ENCODE data around the gene CCNB2. TPM values are rescaled to one million over a fixed set of nuclear protein-coding genes. Genes with fewer than 3 reads are reported as not detected.

CCNB2 gene
- total RNA-seq, 5 donors from 2014 or later (not counting 1 experiment from before 2014, with no cell fraction given), result 0.46 to 1.5 (median 1.1) TPM

- Histone ChIP-seq H3K4me1 (ENCODE audit: control insufficient read depth in 1 of 2, extremely low read depth in 1 of 2, insufficient read depth in 2 of 2, low read length in 2 of 2) (no peaks in the 10 kb centered on the region), H3K27ac (ENCODE audit: low read length) (no peak overlapping the region), H3K9me3 (no peaks in the 10 kb centered on the region), H3K4me3 (ENCODE audit: control insufficient read depth in 1 of 2, extremely low read depth in 1 of 2, low read length in 1 of 2) (no peak overlapping the region), H3K36me3 (ENCODE audit: control insufficient read depth in 2 of 2, extremely low read depth in 1 of 2, insufficient read depth in 1 of 2, low read length in 1 of 2) (no peaks in the 10 kb centered on the region), H3K27me3 (replicated peaks in 1 of 2; ENCODE audit: control insufficient read depth in 2 of 2, extremely low read depth in 1 of 2, insufficient read depth in 2 of 2, low read length in 1 of 2) (no peaks in the 10 kb centered on the region)
- H3K4me1 Mint-ChIP-seq, result no peaks in the 10 kb centered on the region
- 100% methylated on average over 1 of the region's 2 CpGs for WGBS (ENCODE audit: insufficient coverage)
- ChIA-PET POLR2A (interaction anchor here in 1 of 2 donors (0.6 kb wide), 1 partner anchor 490 kb away, joined by 3 read pairs; no protein-coding TSS in a partner anchor), CTCF (interaction anchor here in 1 of 2 donors (0.6 kb wide), 1 partner anchor 307 kb away, joined by 3 read pairs; no protein-coding TSS in a partner anchor)
- no peaks in the 10 kb centered on the region for H3K27me3 Mint-ChIP-seq
- DNase-seq (no peak), ATAC-seq (replicated peaks in 1 of 4) (no peak)
- no peaks in the 10 kb centered on the region for H3K9me3 Mint-ChIP-seq
- H3K27ac Mint-ChIP-seq, result no peak overlapping the region
- no peak overlapping the region for H3K4me3 Mint-ChIP-seq
- H3K36me3 Mint-ChIP-seq, result no peaks in the 10 kb centered on the region
Measured at GRCh38 chr15:59150185-59150584, 45.2 kb downstream of the CCNB2 start.

- H3K27me3 ChIP-seq (replicated peaks in 1 of 2; ENCODE audit: control insufficient read depth in 2 of 2, extremely low read depth in 1 of 2, insufficient read depth in 2 of 2, low read length in 1 of 2), result no peaks in the 10 kb centered on the region
- Mint-ChIP-seq H3K27me3 (no peaks in the 10 kb centered on the region), H3K4me1 (no peaks in the 10 kb centered on the region), H3K27ac (no peak overlapping the region), H3K9me3 (no peaks in the 10 kb centered on the region), H3K4me3 (no peak overlapping the region), H3K36me3 (no peaks in the 10 kb centered on the region)
- no peaks in the 10 kb centered on the region for H3K9me3 ChIP-seq
- no peak for ATAC-seq (replicated peaks in 1 of 4)
- no peaks in the 10 kb centered on the region for H3K36me3 ChIP-seq (ENCODE audit: control insufficient read depth in 2 of 2, extremely low read depth in 1 of 2, insufficient read depth in 1 of 2, low read length in 1 of 2)
- ChIA-PET POLR2A (no interaction called here), CTCF (no interaction called here)
- H3K4me1 ChIP-seq (ENCODE audit: control insufficient read depth in 1 of 2, extremely low read depth in 1 of 2, insufficient read depth in 2 of 2, low read length in 2 of 2), result no peaks in the 10 kb centered on the region
- no peak overlapping the region for H3K4me3 ChIP-seq (ENCODE audit: control insufficient read depth in 1 of 2, extremely low read depth in 1 of 2, low read length in 1 of 2)
- 78% methylated on average over 2 of the region's 6 CpGs for WGBS (ENCODE audit: insufficient coverage)
- DNase-seq, result no peak
- no peak overlapping the region for H3K27ac ChIP-seq (ENCODE audit: low read length)
Measured at GRCh38 chr15:59152694-59153450, 47.9 kb downstream of the CCNB2 start.

- H3K36me3 ChIP-seq (ENCODE audit: control insufficient read depth in 2 of 2, extremely low read depth in 1 of 2, insufficient read depth in 1 of 2, low read length in 1 of 2), result no peaks in the 10 kb centered on the region
- H3K4me3 ChIP-seq (ENCODE audit: control insufficient read depth in 1 of 2, extremely low read depth in 1 of 2, low read length in 1 of 2), result no peak overlapping the region
- DNase-seq (no peak), ATAC-seq (replicated peaks in 1 of 4) (no peak)
- no peaks in the 10 kb centered on the region for H3K27me3 Mint-ChIP-seq
- H3K4me1 Mint-ChIP-seq, result no peaks in the 10 kb centered on the region
- H3K27me3 ChIP-seq (replicated peaks in 1 of 2; ENCODE audit: control insufficient read depth in 2 of 2, extremely low read depth in 1 of 2, insufficient read depth in 2 of 2, low read length in 1 of 2), result no peaks in the 10 kb centered on the region
- no peak overlapping the region for H3K27ac Mint-ChIP-seq
- H3K27ac ChIP-seq (ENCODE audit: low read length), result no peak overlapping the region
- H3K9me3 Mint-ChIP-seq, result no peaks in the 10 kb centered on the region
- H3K4me3 Mint-ChIP-seq, result no peak overlapping the region
- ChIA-PET POLR2A (no interaction called here), CTCF (no interaction called here)
- H3K4me1 ChIP-seq (ENCODE audit: control insufficient read depth in 1 of 2, extremely low read depth in 1 of 2, insufficient read depth in 2 of 2, low read length in 2 of 2), result no peaks in the 10 kb centered on the region
- H3K9me3 ChIP-seq, result no peaks in the 10 kb centered on the region
- H3K36me3 Mint-ChIP-seq, result no peaks in the 10 kb centered on the region
- WGBS (ENCODE audit: insufficient coverage), result 89% methylated on average over 7 of the region's 8 CpGs
Measured at GRCh38 chr15:59153466-59153865, 48.5 kb downstream of the CCNB2 start.

GRCh38 chr15:59154243-59154642, 49.3 kb downstream of the CCNB2 start:
- DNase-seq (no peak), ATAC-seq (replicated peaks in 1 of 4) (no peak)
- POLR2A ChIA-PET, result interaction anchor here in 1 of 2 donors (0.6 kb wide), 2 partner anchors 176 to 195 kb away, joined by 3 to 5 read pairs; no protein-coding TSS in a partner anchor
- H3K27me3 Mint-ChIP-seq, result no peaks in the 10 kb centered on the region
- Histone ChIP-seq H3K4me3 (ENCODE audit: control insufficient read depth in 1 of 2, extremely low read depth in 1 of 2, low read length in 1 of 2) (no peak overlapping the region), H3K36me3 (ENCODE audit: control insufficient read depth in 2 of 2, extremely low read depth in 1 of 2, insufficient read depth in 1 of 2, low read length in 1 of 2) (no peaks in the 10 kb centered on the region), H3K9me3 (no peaks in the 10 kb centered on the region), H3K27me3 (replicated peaks in 1 of 2; ENCODE audit: control insufficient read depth in 2 of 2, extremely low read depth in 1 of 2, insufficient read depth in 2 of 2, low read length in 1 of 2) (no peaks in the 10 kb centered on the region), H3K4me1 (ENCODE audit: control insufficient read depth in 1 of 2, extremely low read depth in 1 of 2, insufficient read depth in 2 of 2, low read length in 2 of 2) (no peaks in the 10 kb centered on the region), H3K27ac (ENCODE audit: low read length) (no peak overlapping the region)
- H3K4me3 Mint-ChIP-seq, result no peak overlapping the region
- WGBS (ENCODE audit: insufficient coverage), result 75% methylated on average over 6 of the region's 8 CpGs
- H3K9me3 Mint-ChIP-seq, result no peaks in the 10 kb centered on the region
- no peaks in the 10 kb centered on the region for H3K4me1 Mint-ChIP-seq
- no peak overlapping the region for H3K27ac Mint-ChIP-seq
- H3K36me3 Mint-ChIP-seq, result no peaks in the 10 kb centered on the region
- CTCF ChIA-PET, result no interaction called here

GRCh38 chr15:59155431-59155830, 50.5 kb downstream of the CCNB2 start:
- CTCF ChIA-PET, result no interaction called here
- no peaks in the 10 kb centered on the region for H3K27me3 ChIP-seq (replicated peaks in 1 of 2; ENCODE audit: control insufficient read depth in 2 of 2, extremely low read depth in 1 of 2, insufficient read depth in 2 of 2, low read length in 1 of 2)
- no peak overlapping the region for H3K4me3 ChIP-seq (ENCODE audit: control insufficient read depth in 1 of 2, extremely low read depth in 1 of 2, low read length in 1 of 2)
- POLR2A ChIA-PET, result no interaction called here
- no peaks in the 10 kb centered on the region for H3K4me1 Mint-ChIP-seq
- WGBS (ENCODE audit: insufficient coverage), result 87% methylated on average over 3 of the region's 4 CpGs
- no peaks in the 10 kb centered on the region for H3K27me3 Mint-ChIP-seq
- no peak overlapping the region for H3K27ac ChIP-seq (ENCODE audit: low read length)
- ATAC-seq (replicated peaks in 1 of 4), result no peak
- no peak overlapping the region for H3K4me3 Mint-ChIP-seq
- H3K9me3 Mint-ChIP-seq, result no peaks in the 10 kb centered on the region
- H3K4me1 ChIP-seq (ENCODE audit: control insufficient read depth in 1 of 2, extremely low read depth in 1 of 2, insufficient read depth in 2 of 2, low read length in 2 of 2), result no peaks in the 10 kb centered on the region
- H3K9me3 ChIP-seq, result no peaks in the 10 kb centered on the region
- no peak for DNase-seq
- H3K36me3 Mint-ChIP-seq, result no peaks in the 10 kb centered on the region
- H3K36me3 ChIP-seq (ENCODE audit: control insufficient read depth in 2 of 2, extremely low read depth in 1 of 2, insufficient read depth in 1 of 2, low read length in 1 of 2), result no peaks in the 10 kb centered on the region
- no peak overlapping the region for H3K27ac Mint-ChIP-seq

- Histone ChIP-seq H3K4me3 (ENCODE audit: control insufficient read depth in 1 of 2, extremely low read depth in 1 of 2, low read length in 1 of 2) (no peak overlapping the region), H3K36me3 (ENCODE audit: control insufficient read depth in 2 of 2, extremely low read depth in 1 of 2, insufficient read depth in 1 of 2, low read length in 1 of 2) (no peaks in the 10 kb centered on the region), H3K9me3 (no peaks in the 10 kb centered on the region), H3K27ac (ENCODE audit: low read length) (no peak overlapping the region), H3K4me1 (ENCODE audit: control insufficient read depth in 1 of 2, extremely low read depth in 1 of 2, insufficient read depth in 2 of 2, low read length in 2 of 2) (no peaks in the 10 kb centered on the region), H3K27me3 (replicated peaks in 1 of 2; ENCODE audit: control insufficient read depth in 2 of 2, extremely low read depth in 1 of 2, insufficient read depth in 2 of 2, low read length in 1 of 2) (peaks cover 0 to 2% of the 10 kb centered on the region in 2 experiments)
- Mint-ChIP-seq H3K36me3 (no peaks in the 10 kb centered on the region), H3K4me3 (no peak overlapping the region), H3K27ac (no peak overlapping the region), H3K9me3 (no peaks in the 10 kb centered on the region), H3K4me1 (no peaks in the 10 kb centered on the region), H3K27me3 (no peaks in the 10 kb centered on the region)
- WGBS (ENCODE audit: insufficient coverage), result 100% methylated on average over 3 of the region's 5 CpGs
- ChIA-PET POLR2A (no interaction called here), CTCF (no interaction called here)
- no peak for ATAC-seq (replicated peaks in 1 of 4)
- DNase-seq, result no peak
Measured at GRCh38 chr15:59157396-59157795, 52.5 kb downstream of the CCNB2 start.

Measured in T-cell (primary cell).